ENCODE results near the gene VMP1.

The VMP1 gene

GRCh38 chr17:59878624-59879023 lies 171.2 kb downstream of the VMP1 start:
- Histone ChIP-seq H3K4me3 (ENCODE audit: low read length) (no peak overlapping the region), H3K4me2 (ENCODE audit: low read length) (no peak overlapping the region), H3F3A (ENCODE audit: control insufficient read depth, insufficient read depth) (0 out of 2 replicates have a peak, but pooled peaks cover 2% of the 10 kb centered on the region), H3K9me2 (replicated peaks; ENCODE audit: control insufficient read depth, low read length) (no peaks in the 10 kb centered on the region), H3K79me2 (ENCODE audit: control insufficient read depth, low read length) (no peaks in the 10 kb centered on the region), H4K20me1 (ENCODE audit: control insufficient read depth, insufficient read depth, low read depth, low read length) (no peaks in the 10 kb centered on the region), H3K4me1 (ENCODE audit: control insufficient read depth, low read length) (no peaks in the 10 kb centered on the region), H3K36me3 (ENCODE audit: control insufficient read depth, low read length) (peaks cover 31% of the 10 kb centered on the region), H3K27me3 (ENCODE audit: control insufficient read depth, low read length) (no peaks in the 10 kb centered on the region), H3K27ac (ENCODE audit: low read depth, low read length) (no peak overlapping the region), H3K9me3 (ENCODE audit: control insufficient read depth, insufficient read depth, low read length) (no peaks in the 10 kb centered on the region)
- TF ChIP-seq CTCF (IDR thresholded peaks at IDR 0.05; ENCODE audit: low read depth, low read length, poor library complexity, severe bottlenecking) (no peak), EZH2phosphoT487 (IDR thresholded peaks at IDR 0.05; ENCODE audit: borderline replicate concordance, low read length) (no peak)

GRCh38 chr17:59884861-59885260 lies 177.4 kb downstream of the VMP1 start:
- Histone ChIP-seq H3K9me3 (ENCODE audit: control insufficient read depth, insufficient read depth, low read length) (no peaks in the 10 kb centered on the region), H3K79me2 (ENCODE audit: control insufficient read depth, low read length) (no peaks in the 10 kb centered on the region), H3K4me2 (ENCODE audit: low read length) (no peak overlapping the region), H3K36me3 (ENCODE audit: control insufficient read depth, low read length) (peaks cover 33% of the 10 kb centered on the region), H3K4me1 (ENCODE audit: control insufficient read depth, low read length) (no peaks in the 10 kb centered on the region), H3K9me2 (replicated peaks; ENCODE audit: control insufficient read depth, low read length) (no peaks in the 10 kb centered on the region), H3K27me3 (ENCODE audit: control insufficient read depth, low read length) (no peaks in the 10 kb centered on the region), H3K27ac (ENCODE audit: low read depth, low read length) (no peak overlapping the region), H3K4me3 (ENCODE audit: low read length) (no peak overlapping the region), H3F3A (ENCODE audit: control insufficient read depth, insufficient read depth) (no peaks in the 10 kb centered on the region), H4K20me1 (ENCODE audit: control insufficient read depth, insufficient read depth, low read depth, low read length) (no peaks in the 10 kb centered on the region)
- TF ChIP-seq CTCF (IDR thresholded peaks at IDR 0.05; ENCODE audit: low read depth, low read length, poor library complexity, severe bottlenecking) (no peak), EZH2phosphoT487 (IDR thresholded peaks at IDR 0.05; ENCODE audit: borderline replicate concordance, low read length) (no peak)

GRCh38 chr17:59888145-59888750 lies 180.8 kb downstream of the VMP1 start:
- Histone ChIP-seq H3K4me2 (ENCODE audit: low read length) (no peak overlapping the region), H3F3A (ENCODE audit: control insufficient read depth, insufficient read depth) (no peaks in the 10 kb centered on the region), H3K9me2 (replicated peaks; ENCODE audit: control insufficient read depth, low read length) (no peaks in the 10 kb centered on the region), H3K4me3 (ENCODE audit: low read length) (no peak overlapping the region), H3K9me3 (ENCODE audit: control insufficient read depth, insufficient read depth, low read length) (no peaks in the 10 kb centered on the region), H3K27me3 (ENCODE audit: control insufficient read depth, low read length) (no peaks in the 10 kb centered on the region), H3K79me2 (ENCODE audit: control insufficient read depth, low read length) (peaks cover 26% of the 10 kb centered on the region), H3K27ac (ENCODE audit: low read depth, low read length) (no peak overlapping the region), H3K4me1 (ENCODE audit: control insufficient read depth, low read length) (peaks cover 7% of the 10 kb centered on the region), H3K36me3 (ENCODE audit: control insufficient read depth, low read length) (peaks cover 31% of the 10 kb centered on the region), H4K20me1 (ENCODE audit: control insufficient read depth, insufficient read depth, low read depth, low read length) (no peaks in the 10 kb centered on the region)
- no peak for TF ChIP-seq CTCF (IDR thresholded peaks at IDR 0.05; ENCODE audit: low read depth, low read length, poor library complexity, severe bottlenecking)
- no peak for TF ChIP-seq EZH2phosphoT487 (IDR thresholded peaks at IDR 0.05; ENCODE audit: borderline replicate concordance, low read length)
